Mammary epithelial cell (primary cell): Measurements from ENCODE around the gene AKAP4.

ENCODE experiments used
- EZH2 ChIP-seq: IDR thresholded peaks from 2 replicates; pipeline ENCODE4 v1.6.1; 2012; ENCODE audit warnings: low read length, inconsistent platforms, borderline replicate concordance
- TF ChIP-seq, protein P1 (sequence below), 2 donors: IDR thresholded peaks in 1 of 2; conservative IDR thresholded peaks in 1 of 2; 2 replicates each; pipeline ENCODE4 v1.5.1; 2011 to 2012; ENCODE audit warnings: inconsistent platforms in 2 of 2, low read length in 2 of 2, mild to moderate bottlenecking in 2 of 2, control low read depth in 1 of 2, low read depth in 1 of 2; ENCODE audit not compliant: insufficient read depth in 1 of 2; ENCODE audit errors: extremely low read depth in 1 of 2

DNA sequence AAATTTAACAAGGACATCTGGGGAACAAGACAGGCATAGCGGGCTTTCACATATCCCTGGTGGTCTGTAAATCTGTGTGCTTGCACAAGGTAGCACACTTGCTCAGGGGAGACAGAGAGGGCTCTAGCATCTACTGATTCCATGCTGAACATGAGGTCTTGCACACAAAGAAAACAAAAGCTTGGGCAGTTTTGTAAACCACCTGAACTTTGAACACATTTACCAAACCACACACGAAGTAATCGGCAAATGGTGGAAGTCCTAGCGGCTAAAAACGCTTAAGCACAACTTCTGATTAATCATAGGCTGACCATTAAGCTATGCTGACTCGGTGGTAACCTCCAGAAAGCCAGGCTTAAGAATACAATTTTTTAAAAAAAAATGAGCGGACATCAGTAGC is 52.8 kb downstream of the AKAP4 start:
- TF ChIP-seq, protein P1, sequence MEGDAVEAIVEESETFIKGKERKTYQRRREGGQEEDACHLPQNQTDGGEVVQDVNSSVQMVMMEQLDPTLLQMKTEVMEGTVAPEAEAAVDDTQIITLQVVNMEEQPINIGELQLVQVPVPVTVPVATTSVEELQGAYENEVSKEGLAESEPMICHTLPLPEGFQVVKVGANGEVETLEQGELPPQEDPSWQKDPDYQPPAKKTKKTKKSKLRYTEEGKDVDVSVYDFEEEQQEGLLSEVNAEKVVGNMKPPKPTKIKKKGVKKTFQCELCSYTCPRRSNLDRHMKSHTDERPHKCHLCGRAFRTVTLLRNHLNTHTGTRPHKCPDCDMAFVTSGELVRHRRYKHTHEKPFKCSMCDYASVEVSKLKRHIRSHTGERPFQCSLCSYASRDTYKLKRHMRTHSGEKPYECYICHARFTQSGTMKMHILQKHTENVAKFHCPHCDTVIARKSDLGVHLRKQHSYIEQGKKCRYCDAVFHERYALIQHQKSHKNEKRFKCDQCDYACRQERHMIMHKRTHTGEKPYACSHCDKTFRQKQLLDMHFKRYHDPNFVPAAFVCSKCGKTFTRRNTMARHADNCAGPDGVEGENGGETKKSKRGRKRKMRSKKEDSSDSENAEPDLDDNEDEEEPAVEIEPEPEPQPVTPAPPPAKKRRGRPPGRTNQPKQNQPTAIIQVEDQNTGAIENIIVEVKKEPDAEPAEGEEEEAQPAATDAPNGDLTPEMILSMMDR (conservative IDR thresholded peaks at IDR 0.05 in 1 of 2, IDR thresholded peaks at IDR 0.05 in 1 of 2; ENCODE audit: extremely low read depth in 1 of 2, insufficient read depth in 1 of 2, low read depth in 1 of 2, low read length in 2 of 2), result no peak
- no peak for TF ChIP-seq EZH2
